ENCODE data around the gene SLC7A1.

- TF ChIP-seq CTCF (IDR thresholded peaks at IDR 0.05; ENCODE audit: insufficient read depth, low read depth, low read length) (no peak), EZH2 (IDR thresholded peaks at IDR 0.05; ENCODE audit: insufficient read depth, low read length) (no peak)
These were observed 2.8 kb upstream of the SLC7A1 start for GRCh38 chr13:29598321-29598720.
